Loucy (cell line): ENCODE data around the gene RCOR1.

Source experiments
- H2AFZ ChIP-seq: fragments of 200-600 bp; sonication (generic); 2 replicates; pipeline ENCODE4 v1.6.0; 2016; ENCODE audit warnings: antibody characterized with exemption, mild to moderate bottlenecking, low read length, moderate library complexity
- H3F3A ChIP-seq: fragments of 200-600 bp; 2 replicates; pipeline ENCODE4 v1.6.0; 2016; ENCODE audit warnings: antibody characterized with exemption, low read depth, mild to moderate bottlenecking
- H3K27me3 ChIP-seq: fragments of 200-600 bp; sonication (generic); 2 replicates; pipeline ENCODE4 v1.6.1; 2014; ENCODE audit warnings: low read length, mild to moderate bottlenecking; ENCODE audit not compliant: insufficient read depth, poor library complexity, severe bottlenecking
- H3K36me3 ChIP-seq: fragments of 200-600 bp; sonication (generic); 2 replicates; pipeline ENCODE4 v1.6.1; 2016; ENCODE audit warnings: low read length; ENCODE audit not compliant: insufficient read depth
- H3K4me1 ChIP-seq: fragments of 200-600 bp; sonication (generic); 2 replicates; pipeline ENCODE4 v1.5.1; 2014; ENCODE audit warnings: low read length, mild to moderate bottlenecking; ENCODE audit not compliant: insufficient read depth, poor library complexity, severe bottlenecking
- H3K4me2 ChIP-seq: fragments of 200-600 bp; sonication (generic); 2 replicates; pipeline ENCODE4 v1.6.0; 2014; ENCODE audit warnings: antibody characterized with exemption, low read length, low read depth, mild to moderate bottlenecking; ENCODE audit not compliant: poor library complexity, severe bottlenecking
- H3K4me3 ChIP-seq: fragments of 200-600 bp; sonication (generic); 2 replicates; pipeline ENCODE4 v1.5.1; 2014; ENCODE audit warnings: low read length, mild to moderate bottlenecking, mixed read lengths; ENCODE audit not compliant: poor library complexity, severe bottlenecking
- H3K79me2 ChIP-seq: fragments of 200-600 bp; sonication (generic); 2 replicates; pipeline ENCODE4 v1.6.1; 2014; ENCODE audit warnings: low read length; ENCODE audit not compliant: insufficient read depth
- H3K9ac ChIP-seq: fragments of 200-600 bp; sonication (generic); 2 replicates; pipeline ENCODE4 v1.6.0; 2014; ENCODE audit warnings: mild to moderate bottlenecking, low read depth, low read length, moderate library complexity; ENCODE audit not compliant: poor library complexity, severe bottlenecking
- H3K9me2 ChIP-seq: fragments of 200-600 bp; sonication (generic); replicated peaks from 2 replicates; pipeline ENCODE4 v1.6.1; 2016; ENCODE audit warnings: low read depth, low read length, mixed read lengths
- H3K9me3 ChIP-seq: fragments of 200-600 bp; sonication (generic); 2 replicates; pipeline ENCODE4 v1.6.1; 2014; ENCODE audit warnings: mild to moderate bottlenecking, antibody characterized with exemption, low read length, low read depth; ENCODE audit not compliant: insufficient read depth
- H4K20me1 ChIP-seq: fragments of 200-600 bp; sonication (generic); 2 replicates; pipeline ENCODE4 v1.6.0; 2014; ENCODE audit warnings: antibody characterized with exemption, low read length, mild to moderate bottlenecking; ENCODE audit not compliant: insufficient read depth, poor library complexity, severe bottlenecking
- EZH2phosphoT487 ChIP-seq: fragments of 200-600 bp; IDR thresholded peaks from 2 replicates; pipeline ENCODE4 v1.6.1; 2018; ENCODE audit warnings: antibody characterized with exemption, mild to moderate bottlenecking, moderate library complexity, borderline replicate concordance
- TF ChIP-seq, protein P1 (sequence below): fragments of 200-600 bp; sonication (generic); conservative IDR thresholded peaks from 2 replicates; pipeline ENCODE4 v1.5.1; 2014; ENCODE audit warnings: mild to moderate bottlenecking, antibody characterized with exemption, low read length

Gene RCOR1

DNA sequence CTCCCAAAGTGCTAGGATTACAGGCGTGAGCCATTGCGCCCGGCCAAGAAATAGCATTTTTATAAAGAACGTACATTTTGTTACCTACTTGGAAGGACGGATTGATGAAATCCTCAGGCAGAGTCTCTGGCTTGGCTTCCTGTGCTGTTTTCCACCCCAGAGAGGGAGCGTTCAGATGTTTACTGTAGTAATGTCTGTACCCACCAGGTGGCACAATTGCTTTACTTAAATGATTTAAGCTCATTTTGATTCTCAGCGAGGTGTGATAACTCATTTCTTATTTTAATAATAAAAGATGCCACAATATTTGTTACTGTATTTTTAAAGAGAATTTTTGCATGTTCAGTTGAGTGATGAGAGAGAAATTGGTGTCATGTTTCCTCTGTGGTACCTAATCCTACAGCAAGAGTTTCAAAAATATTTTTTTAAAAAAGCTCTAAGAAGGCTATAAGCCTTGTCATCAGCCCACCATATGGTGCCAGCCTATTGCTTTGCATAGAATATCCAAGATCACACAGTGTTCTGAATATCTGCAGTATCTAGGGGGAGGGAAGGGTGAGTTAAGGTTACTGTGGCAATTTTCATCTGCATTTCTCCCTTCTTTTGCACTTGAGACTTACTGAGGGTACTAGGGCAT is 102.2 kb downstream of the RCOR1 start:
- H3K4me2 ChIP-seq, result no peak overlapping the region
- H3K79me2 ChIP-seq, result peaks cover 86% of the 10 kb centered on the region
- H2AFZ ChIP-seq, result no peak overlapping the region
- TF ChIP-seq, protein P1, sequence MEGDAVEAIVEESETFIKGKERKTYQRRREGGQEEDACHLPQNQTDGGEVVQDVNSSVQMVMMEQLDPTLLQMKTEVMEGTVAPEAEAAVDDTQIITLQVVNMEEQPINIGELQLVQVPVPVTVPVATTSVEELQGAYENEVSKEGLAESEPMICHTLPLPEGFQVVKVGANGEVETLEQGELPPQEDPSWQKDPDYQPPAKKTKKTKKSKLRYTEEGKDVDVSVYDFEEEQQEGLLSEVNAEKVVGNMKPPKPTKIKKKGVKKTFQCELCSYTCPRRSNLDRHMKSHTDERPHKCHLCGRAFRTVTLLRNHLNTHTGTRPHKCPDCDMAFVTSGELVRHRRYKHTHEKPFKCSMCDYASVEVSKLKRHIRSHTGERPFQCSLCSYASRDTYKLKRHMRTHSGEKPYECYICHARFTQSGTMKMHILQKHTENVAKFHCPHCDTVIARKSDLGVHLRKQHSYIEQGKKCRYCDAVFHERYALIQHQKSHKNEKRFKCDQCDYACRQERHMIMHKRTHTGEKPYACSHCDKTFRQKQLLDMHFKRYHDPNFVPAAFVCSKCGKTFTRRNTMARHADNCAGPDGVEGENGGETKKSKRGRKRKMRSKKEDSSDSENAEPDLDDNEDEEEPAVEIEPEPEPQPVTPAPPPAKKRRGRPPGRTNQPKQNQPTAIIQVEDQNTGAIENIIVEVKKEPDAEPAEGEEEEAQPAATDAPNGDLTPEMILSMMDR, result peak; percentile 73
- no peak for TF ChIP-seq EZH2phosphoT487
- H3K4me3 ChIP-seq, result no peak overlapping the region
- H3K9me2 ChIP-seq, result no peaks in the 10 kb centered on the region
- peaks cover 7% of the 10 kb centered on the region; the same call in 1 of the 2 replicates for H3K36me3 ChIP-seq
- H3K4me1 ChIP-seq, result peaks cover 9% of the 10 kb centered on the region
- no peaks in the 10 kb centered on the region for H3K9me3 ChIP-seq
- 0 out of 2 replicates have a peak, but pooled peaks cover 4% of the 10 kb centered on the region for H3F3A ChIP-seq
- H4K20me1 ChIP-seq, result peaks cover 43% of the 10 kb centered on the region
- no peaks in the 10 kb centered on the region for H3K27me3 ChIP-seq
- H3K9ac ChIP-seq, result no peak overlapping the region

DNA sequence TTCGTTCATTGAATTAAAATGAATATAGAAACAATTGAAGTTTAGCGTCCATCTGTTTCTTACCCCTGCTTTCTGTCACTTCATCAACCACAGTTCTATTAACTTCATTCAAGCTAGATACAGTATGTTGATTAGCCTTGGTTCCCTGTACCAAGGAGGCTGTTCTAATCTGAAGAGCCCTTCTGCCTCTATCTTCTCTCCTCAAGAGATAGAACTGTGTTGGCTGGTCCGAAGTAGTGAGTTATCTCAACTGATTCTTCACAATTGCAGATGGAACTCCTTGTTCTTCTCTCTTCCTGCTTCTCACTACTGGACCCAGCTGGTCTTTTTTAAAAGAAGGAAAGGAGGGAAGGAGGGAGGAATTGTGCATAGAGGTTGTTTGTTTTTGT is 102.7 kb downstream of the RCOR1 start:
- Histone ChIP-seq H3K27me3 (no peaks in the 10 kb centered on the region), H3K4me2 (no peak overlapping the region), H3K9me2 (no peaks in the 10 kb centered on the region), H2AFZ (no peak overlapping the region), H3F3A (0 out of 2 replicates have a peak, but pooled peaks cover 4% of the 10 kb centered on the region), H3K4me3 (no peak overlapping the region), H3K79me2 (peaks cover 91% of the 10 kb centered on the region), H3K9ac (no peak overlapping the region), H4K20me1 (peaks cover 39% of the 10 kb centered on the region), H3K36me3 (peaks cover 7% of the 10 kb centered on the region; the same call in 1 of the 2 replicates), H3K9me3 (no peaks in the 10 kb centered on the region), H3K4me1 (peaks cover 9% of the 10 kb centered on the region)
- no peak for TF ChIP-seq EZH2phosphoT487
- TF ChIP-seq, protein P1, result no peak

DNA sequence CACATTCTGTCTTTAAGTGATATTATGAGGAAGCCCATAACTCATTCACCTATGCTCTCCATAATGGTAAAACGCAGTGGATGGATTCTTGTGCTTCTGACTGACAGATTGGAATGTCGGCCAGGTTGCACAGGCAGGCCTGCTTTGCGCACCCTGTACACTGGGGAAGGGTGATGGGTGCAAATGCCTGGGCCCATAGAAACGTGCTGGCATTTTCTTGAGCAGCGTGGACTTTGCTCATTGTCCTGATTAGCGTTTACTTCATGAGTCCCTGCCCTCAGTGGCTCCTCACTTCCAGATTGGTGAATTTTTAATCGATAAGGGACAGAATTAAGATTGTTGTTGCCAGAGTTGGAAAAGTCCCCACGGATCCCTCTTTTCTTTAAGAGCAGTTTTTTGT is 103.9 kb downstream of the RCOR1 start:
- H3K4me2 ChIP-seq, result no peak overlapping the region
- H3K79me2 ChIP-seq, result peaks cover 88% of the 10 kb centered on the region
- H4K20me1 ChIP-seq, result peaks cover 30% of the 10 kb centered on the region

More for the DNA sequence above, 103.9 kb downstream of the RCOR1 start:
- Histone ChIP-seq H3F3A (0 out of 2 replicates have a peak, but pooled peaks cover 4% of the 10 kb centered on the region), H3K9ac (peak overlapping the region; percentile 21), H3K4me3 (no peak overlapping the region), H3K4me1 (peaks cover 9% of the 10 kb centered on the region), H3K9me2 (no peaks in the 10 kb centered on the region), H2AFZ (no peak overlapping the region), H3K9me3 (no peaks in the 10 kb centered on the region), H3K36me3 (peaks cover 17% of the 10 kb centered on the region; the same call in 1 of the 2 replicates), H3K27me3 (no peaks in the 10 kb centered on the region)
- TF ChIP-seq, protein P1, result no peak
- no peak for TF ChIP-seq EZH2phosphoT487
